Lower leg skin (tissue), 3 donors: Measurements from ENCODE around the gene HIF3A.

Experiments
- POLR2A ChIP-seq, 2 donors: fragments of 450-650 bp; IDR thresholded peaks; one replicate each; pipeline ENCODE4 v1.6.1; 2016 to 2017; ENCODE audit warnings: antibody characterized with exemption in 2 of 2, mild to moderate bottlenecking in 1 of 2, moderate library complexity in 1 of 2
- TF ChIP-seq, protein P1 (sequence below), 3 donors: fragments of 450-650 bp; IDR thresholded peaks; one replicate each; pipeline ENCODE4 v1.5.1; 2016; ENCODE audit warnings: antibody characterized with exemption in 3 of 3, mild to moderate bottlenecking in 3 of 3, moderate library complexity in 2 of 3

DNA sequence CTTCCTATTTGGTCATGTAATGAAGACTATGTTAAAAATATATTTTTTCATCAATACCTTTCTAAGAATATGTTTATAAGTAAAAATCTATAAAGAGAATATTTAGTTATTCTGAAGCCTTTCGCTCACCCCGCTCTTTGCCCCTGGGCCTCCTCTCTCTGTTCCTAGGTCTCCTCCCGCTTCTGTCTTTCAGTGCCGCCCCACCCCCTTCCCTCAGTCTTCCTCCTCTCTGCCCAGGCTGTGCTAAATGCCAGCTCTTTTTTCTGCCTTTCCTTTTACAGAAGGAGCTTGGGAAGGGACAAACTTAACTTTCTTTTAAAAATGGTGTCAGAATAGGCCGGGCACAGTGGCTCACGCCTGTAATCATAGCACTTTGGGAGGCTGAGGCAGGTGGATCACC lies 22.8 kb downstream of the HIF3A start:
- TF ChIP-seq, protein P1, sequence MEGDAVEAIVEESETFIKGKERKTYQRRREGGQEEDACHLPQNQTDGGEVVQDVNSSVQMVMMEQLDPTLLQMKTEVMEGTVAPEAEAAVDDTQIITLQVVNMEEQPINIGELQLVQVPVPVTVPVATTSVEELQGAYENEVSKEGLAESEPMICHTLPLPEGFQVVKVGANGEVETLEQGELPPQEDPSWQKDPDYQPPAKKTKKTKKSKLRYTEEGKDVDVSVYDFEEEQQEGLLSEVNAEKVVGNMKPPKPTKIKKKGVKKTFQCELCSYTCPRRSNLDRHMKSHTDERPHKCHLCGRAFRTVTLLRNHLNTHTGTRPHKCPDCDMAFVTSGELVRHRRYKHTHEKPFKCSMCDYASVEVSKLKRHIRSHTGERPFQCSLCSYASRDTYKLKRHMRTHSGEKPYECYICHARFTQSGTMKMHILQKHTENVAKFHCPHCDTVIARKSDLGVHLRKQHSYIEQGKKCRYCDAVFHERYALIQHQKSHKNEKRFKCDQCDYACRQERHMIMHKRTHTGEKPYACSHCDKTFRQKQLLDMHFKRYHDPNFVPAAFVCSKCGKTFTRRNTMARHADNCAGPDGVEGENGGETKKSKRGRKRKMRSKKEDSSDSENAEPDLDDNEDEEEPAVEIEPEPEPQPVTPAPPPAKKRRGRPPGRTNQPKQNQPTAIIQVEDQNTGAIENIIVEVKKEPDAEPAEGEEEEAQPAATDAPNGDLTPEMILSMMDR (IDR thresholded peaks at IDR 0.05), result no peak
- no peak for TF ChIP-seq POLR2A (IDR thresholded peaks at IDR 0.05)
